Calu3 (cell line): ENCODE measurements around the gene KCND2. TPM values are rescaled to one million over a fixed set of nuclear protein-coding genes. Genes with fewer than 3 reads are reported as not detected.

Experiments used
- BruUV-seq: library from RNA; stranded (reverse); fragments of 400-500 nt; replicated peaks from 2 replicates; lab custom pipeline; 2021; lab: Mats Ljungman, UMichigan
- CTCF ChIA-PET: fragments of 300-600 bp; sonication (Branson Sonifier 250); formaldehyde crosslinking; loops from one replicate; lab custom pipeline; 2022; ENCODE audit warnings: antibody characterized with exemption; lab: Charles Lee
- DNase-seq: peaks from one replicate; pipeline ENCODE4 v3.0.0; 2022
- H3K27ac Mint-ChIP-seq: one replicate; pipeline ENCODE4 v1.8.0; 2022; ENCODE audit warnings: mixed read lengths; ENCODE audit not compliant: unreplicated experiment
- H3K27me3 Mint-ChIP-seq: one replicate; pipeline ENCODE4 v1.8.0; 2022; ENCODE audit warnings: mixed read lengths; ENCODE audit not compliant: unreplicated experiment
- H3K36me3 Mint-ChIP-seq: one replicate; pipeline ENCODE4 v1.8.0; 2022; ENCODE audit warnings: mild to moderate bottlenecking, moderate library complexity, mixed read lengths; ENCODE audit not compliant: insufficient read depth, unreplicated experiment
- H3K4me1 Mint-ChIP-seq: one replicate; pipeline ENCODE4 v1.8.0; 2022; ENCODE audit warnings: mild to moderate bottlenecking, low read depth, mixed read lengths; ENCODE audit not compliant: unreplicated experiment
- H3K4me3 Mint-ChIP-seq: one replicate; pipeline ENCODE4 v1.8.0; 2022; ENCODE audit warnings: mild to moderate bottlenecking, low read depth, moderate library complexity, mixed read lengths; ENCODE audit not compliant: unreplicated experiment
- H3K9me3 Mint-ChIP-seq: one replicate; pipeline ENCODE4 v1.8.0; 2022; ENCODE audit warnings: low read depth, mixed read lengths; ENCODE audit not compliant: unreplicated experiment
- intact Hi-C: fragments of 100-400 bp; cut with micrococcal nuclease; formaldehyde crosslinking; loops from one replicate; pipeline ENCODE4 v1.10.0; 2022; ENCODE audit not compliant: unreplicated experiment
- total RNA-seq: library from RNA; stranded (reverse); gene quantifications from 2 replicates; pipeline ENCODE4 v1.2.3, GENCODE V29; 2022
- TF ChIP-seq, protein P1 (sequence below): fragments of 200-600 bp; IDR thresholded peaks from one replicate; pipeline ENCODE4 v1.8.0; 2022; ENCODE audit warnings: antibody characterized with exemption; ENCODE audit not compliant: unreplicated experiment

KCND2 gene
- total RNA-seq, 1 experiment from 2014 or later = 1.2 TPM

DNA sequence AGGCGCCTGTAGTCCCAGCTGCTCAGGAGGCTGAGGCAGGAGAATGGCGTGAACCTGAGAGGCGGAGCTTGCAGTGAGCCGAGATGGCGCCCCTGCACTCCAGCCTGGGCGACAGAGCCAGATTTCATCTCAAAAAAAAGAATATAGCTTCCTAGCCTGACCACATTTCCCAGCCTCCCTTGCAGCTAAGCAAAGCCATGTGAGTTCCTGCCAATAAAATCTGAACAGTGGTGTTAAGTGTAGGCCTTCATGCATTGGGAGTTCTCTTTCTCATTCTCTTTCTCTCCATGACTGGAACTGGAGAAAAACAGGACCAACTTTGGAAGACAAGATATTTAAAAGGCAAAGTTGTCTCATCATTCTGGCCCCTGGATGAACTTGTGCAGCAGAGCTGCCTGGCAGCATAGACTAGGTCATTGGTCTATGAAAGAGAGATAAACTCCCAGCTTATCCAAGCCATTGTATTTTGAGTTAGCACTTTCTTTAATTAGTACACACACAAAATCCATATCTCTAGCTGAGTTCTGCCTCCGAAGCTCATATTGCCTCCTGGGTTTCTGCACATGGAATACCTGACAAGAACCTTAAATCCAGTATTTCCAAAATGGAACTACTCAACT lies 524.2 kb downstream of the KCND2 start:
- no peaks in the 10 kb centered on the region for H3K27me3 Mint-ChIP-seq
- H3K4me3 Mint-ChIP-seq = no peak overlapping the region
- peaks cover 7% of the 10 kb centered on the region for H3K4me1 Mint-ChIP-seq
- TF ChIP-seq, protein P1, sequence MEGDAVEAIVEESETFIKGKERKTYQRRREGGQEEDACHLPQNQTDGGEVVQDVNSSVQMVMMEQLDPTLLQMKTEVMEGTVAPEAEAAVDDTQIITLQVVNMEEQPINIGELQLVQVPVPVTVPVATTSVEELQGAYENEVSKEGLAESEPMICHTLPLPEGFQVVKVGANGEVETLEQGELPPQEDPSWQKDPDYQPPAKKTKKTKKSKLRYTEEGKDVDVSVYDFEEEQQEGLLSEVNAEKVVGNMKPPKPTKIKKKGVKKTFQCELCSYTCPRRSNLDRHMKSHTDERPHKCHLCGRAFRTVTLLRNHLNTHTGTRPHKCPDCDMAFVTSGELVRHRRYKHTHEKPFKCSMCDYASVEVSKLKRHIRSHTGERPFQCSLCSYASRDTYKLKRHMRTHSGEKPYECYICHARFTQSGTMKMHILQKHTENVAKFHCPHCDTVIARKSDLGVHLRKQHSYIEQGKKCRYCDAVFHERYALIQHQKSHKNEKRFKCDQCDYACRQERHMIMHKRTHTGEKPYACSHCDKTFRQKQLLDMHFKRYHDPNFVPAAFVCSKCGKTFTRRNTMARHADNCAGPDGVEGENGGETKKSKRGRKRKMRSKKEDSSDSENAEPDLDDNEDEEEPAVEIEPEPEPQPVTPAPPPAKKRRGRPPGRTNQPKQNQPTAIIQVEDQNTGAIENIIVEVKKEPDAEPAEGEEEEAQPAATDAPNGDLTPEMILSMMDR = no peak
- no peak overlapping the region for H3K27ac Mint-ChIP-seq
- intact Hi-C loops = no loop called here
- BruUV-seq = no TSS peak
- CTCF ChIA-PET = no interaction called here
- no peak for DNase-seq
- H3K36me3 Mint-ChIP-seq = no peaks in the 10 kb centered on the region
- H3K9me3 Mint-ChIP-seq = peaks cover 2% of the 10 kb centered on the region

DNA sequence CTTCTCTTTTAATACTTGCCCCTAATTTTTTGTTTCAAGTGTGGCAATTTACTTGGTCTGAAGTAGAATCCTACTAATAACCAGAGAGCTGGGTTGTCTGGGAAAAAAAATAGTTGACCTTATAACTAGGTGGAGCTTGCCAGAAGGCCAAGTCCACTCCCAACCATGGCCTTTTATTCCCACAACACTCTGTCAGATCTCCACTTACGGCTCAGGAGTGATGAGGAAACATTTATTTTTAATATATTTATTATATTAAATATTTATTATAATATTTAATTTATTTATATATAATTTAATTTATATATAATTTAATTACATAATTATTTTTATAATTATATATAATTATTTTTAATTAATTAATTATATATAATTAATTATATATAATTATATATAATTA lies 526.2 kb downstream of the KCND2 start:
- Mint-ChIP-seq H3K27ac (no peak overlapping the region), H3K27me3 (no peaks in the 10 kb centered on the region), H3K4me3 (no peak overlapping the region), H3K9me3 (peaks cover 2% of the 10 kb centered on the region), H3K36me3 (no peaks in the 10 kb centered on the region), H3K4me1 (peaks cover 6% of the 10 kb centered on the region)
- no TSS peak for BruUV-seq
- CTCF ChIA-PET = no interaction called here
- intact Hi-C loops = no loop called here
- TF ChIP-seq, protein P1 = no peak
- DNase-seq = no peak
